Heart right ventricle (tissue), 16 donors: ENCODE measurements around the gene NPAS3. TPM values are rescaled to one million over a fixed set of nuclear protein-coding genes. Genes with fewer than 3 reads are reported as not detected.

Experiments
- ATAC-seq, 8 donors: fragments of 200-7000 bp; cut with Tn5 transposase; one replicate each; pipeline ENCODE4 v1.9.1; 2020; ENCODE audit warnings: mild to moderate bottlenecking in 8 of 8, moderate library complexity in 8 of 8, moderate number of reproducible peaks in 1 of 8
- DNase-seq, 2 donors: peaks; one replicate each; pipeline ENCODE4 v3.0.0-alpha.2; 2020
- H3K27ac ChIP-seq, 10 donors: fragments of 200-600 bp; sonication (generic) in 2 of 10; one replicate each; pipeline versions ENCODE4 v1.5.0 to v1.8.0; 2020 to 2022; ENCODE audit warnings: mild to moderate bottlenecking in 3 of 10
- H3K27me3 ChIP-seq, 7 donors: fragments of 200-600 bp; one replicate each; pipeline ENCODE4 v1.8.0; 2021 to 2022; ENCODE audit warnings: mild to moderate bottlenecking in 2 of 7
- H3K36me3 ChIP-seq, 9 donors: fragments of 200-600 bp; sonication (generic) in 1 of 9; one replicate each; pipeline versions ENCODE4 v1.5.0 to v1.8.0; 2020 to 2022; ENCODE audit warnings: mild to moderate bottlenecking in 2 of 9
- H3K4me1 ChIP-seq, 9 donors: fragments of 200-600 bp; sonication (generic) in 1 of 9; one replicate each; pipeline versions ENCODE4 v1.5.0 to v1.8.0; 2020 to 2022; ENCODE audit warnings: mild to moderate bottlenecking in 4 of 9
- H3K4me3 ChIP-seq, 10 donors: fragments of 200-600 bp; sonication (generic) in 2 of 10; one replicate each; pipeline versions ENCODE4 v1.5.0 to v1.8.0; 2020 to 2022; ENCODE audit warnings: mild to moderate bottlenecking in 7 of 10, moderate library complexity in 2 of 10
- H3K9me3 ChIP-seq, 11 donors: fragments of 200-600 bp in 10 of 11; sonication (generic) in 2 of 11; one replicate each; pipeline versions ENCODE4 v1.5.0 to v1.8.0; 2013 to 2022; ENCODE audit warnings: mild to moderate bottlenecking in 2 of 11, control low read depth in 1 of 11, moderate library complexity in 1 of 11
- CTCF ChIP-seq, 9 donors: fragments of 200-600 bp; sonication (generic) in 2 of 9; IDR thresholded peaks; one replicate each; pipeline versions ENCODE4 v1.5.0 to v1.8.0; 2021 to 2022; ENCODE audit warnings: antibody characterized with exemption in 9 of 9, mild to moderate bottlenecking in 5 of 9, moderate library complexity in 1 of 9
- WGBS, 2 donors: extraction: QIAGEN DNeasy Blood & Tissue Kit; methylation state at CpG; one replicate each; pipeline ENCODE4 v1.1.7; 2013; ENCODE audit warnings: inconsistent platforms in 1 of 2; 5-methylcytosine and 5-hydroxymethylcytosine counted together
- intact Hi-C, 10 donors: fragments of 100-400 bp; cut with DNase I; formaldehyde crosslinking; loops; one replicate each; pipeline versions ENCODE4 v1.11.1 to v1.14.2; 2022
- polyA plus RNA-seq, 2 donors: library from polyadenylated mRNA; stranded (reverse); fragments of 200-250 nt; gene quantifications; one replicate each; pipeline ENCODE4 v1.2.3, GENCODE V29; 2013
- total RNA-seq, 10 donors: library from RNA; stranded (reverse); fragmentation: NEBNext Ultra II Directional in 3 of 10; extraction: Animal tissue kit (Norgen Biotek cat#: 25700) in 3 of 10; gene quantifications; one replicate each; pipeline versions ENCODE4 v1.2.1 to v1.2.4, GENCODE V29; 2021 to 2023
- donor health status: Arrhythmogenic right ventricular cardiomyopathy.
- donor health status: ischemic (EF 13 %, LVEDD 7.1; RV severe dilation, severe dysfunction).
- donor health status: healthy with polysubstance abuse.
- donor health status: DM: no; HTN: yes; CAD: no.
- donor health status: DM: no; HTN: no; CAD: no.
- donor health status: ischemic (EF 25% LVEDD 6.9; RV normal size, moderate dysfunction).
- donor health status: ischemic (EF 25% LVEDD 5.7; RV mildly dilated, moderate dysfunction).
- donor health status: healthy.
- donor health status: DM: yes; HTN: yes; CAD: no.
- donor health status: Ischemic cardiomyopathy.
- donor health status: ischemic (EF 35%, LVEDD 5.7; RV mildly dilated, moderate dysfunction).
- donor health status: nonischemic (EF 11% LVEDD 7.7; RV severe dilation, severe dysfunction).
- donor health status: DM: yes; HTN: yes; CAD: no.
- donor health status: PGD.
- donor health status: ischemic (EF 29% LVEDD 5.4; RV normal size, mild dysfunction).
- donor health status: nonischemic (EF 23%, LVEDD 6.1; RV moderate dilation, normal function).

NPAS3 gene
- total and polyA plus RNA-seq, 12 donors, result 0.12 to 2.8 (median 0.99) TPM

- DNase-seq (no peak), ATAC-seq (no peak)
- no peak for TF ChIP-seq CTCF (IDR thresholded peaks at IDR 0.05)
- no peaks in the 10 kb centered on the region for H3K36me3 ChIP-seq
- no peaks in the 10 kb centered on the region for H3K9me3 ChIP-seq
- H3K27me3 ChIP-seq, result no peaks in the 10 kb centered on the region
- intact Hi-C loops, result no loop called here
- no peak overlapping the region for H3K27ac ChIP-seq
- peaks cover 0 to 5% (median 0%) of the 10 kb centered on the region in 9 donors for H3K4me1 ChIP-seq
- H3K4me3 ChIP-seq, result no peak overlapping the region
- 87 to 88% methylated on average over 6 of the region's 6 CpGs for WGBS, 2 donors
These were observed 588.5 kb downstream of the NPAS3 start for GRCh38 chr14:33527023-33527634.

- peaks cover 0 to 11% (median 0%) of the 10 kb centered on the region in 9 donors for H3K4me1 ChIP-seq
- H3K4me3 ChIP-seq, result no peak overlapping the region
- H3K9me3 ChIP-seq, result no peaks in the 10 kb centered on the region
- H3K36me3 ChIP-seq, result no peaks in the 10 kb centered on the region
- no peak for TF ChIP-seq CTCF (IDR thresholded peaks at IDR 0.05)
- intact Hi-C loops, result no loop called here
- H3K27me3 ChIP-seq, result no peaks in the 10 kb centered on the region
- 91% methylated on average over 4 of the region's 4 CpGs for WGBS, 2 donors
- no peak overlapping the region for H3K27ac ChIP-seq
- ATAC-seq (no peak), DNase-seq (no peak)
These were observed 590.0 kb downstream of the NPAS3 start for GRCh38 chr14:33528655-33529054.

GRCh38 chr14:33529787-33530757 is 591.4 kb downstream of the NPAS3 start:
- no peak for ATAC-seq
- H3K27me3 ChIP-seq, result no peaks in the 10 kb centered on the region
- 82 to 85% methylated on average over 11 of the region's 11 CpGs for WGBS, 2 donors
- no peak for TF ChIP-seq CTCF (IDR thresholded peaks at IDR 0.05)
- intact Hi-C loops, result no loop called here
- no peak overlapping the region for H3K4me3 ChIP-seq
- no peaks in the 10 kb centered on the region for H3K36me3 ChIP-seq
- H3K9me3 ChIP-seq, result no peaks in the 10 kb centered on the region
- H3K4me1 ChIP-seq, result peaks cover 0 to 11% (median 0%) of the 10 kb centered on the region in 9 donors
- H3K27ac ChIP-seq, result no peak overlapping the region
- DNase-seq, result no peak

- Histone ChIP-seq H3K27me3 (no peaks in the 10 kb centered on the region), H3K4me1 (peaks cover 0 to 7% (median 0%) of the 10 kb centered on the region in 9 donors), H3K27ac (peak overlapping the region in 4 of 10 donors; percentile 10 to 41 (median 27)), H3K36me3 (no peaks in the 10 kb centered on the region), H3K9me3 (no peaks in the 10 kb centered on the region), H3K4me3 (no peak overlapping the region)
- WGBS, 2 donors, result 45 to 47% methylated on average over 3 of the region's 3 CpGs
- DNase-seq (no peak), ATAC-seq (peak in 5 of 8 donors; percentile 25 to 69 (median 59))
- no peak for TF ChIP-seq CTCF (IDR thresholded peaks at IDR 0.05)
- intact Hi-C loops, result no loop called here
These were observed 593.9 kb downstream of the NPAS3 start for GRCh38 chr14:33532553-33532952.
